Kidney glomerular epithelial cell (primary cell): ENCODE data around the gene CYTH3.
"Not testable (repeated sequence)": the region's sequence is repeated elsewhere in the genome, so short reads cannot be mapped to it uniquely, and the experiment has no call there.

Experiments used
- DNase-seq: peaks from one replicate; lab custom pipeline; 2025; lab: John Stamatoyannopoulos, UW

Gene CYTH3

DNA sequence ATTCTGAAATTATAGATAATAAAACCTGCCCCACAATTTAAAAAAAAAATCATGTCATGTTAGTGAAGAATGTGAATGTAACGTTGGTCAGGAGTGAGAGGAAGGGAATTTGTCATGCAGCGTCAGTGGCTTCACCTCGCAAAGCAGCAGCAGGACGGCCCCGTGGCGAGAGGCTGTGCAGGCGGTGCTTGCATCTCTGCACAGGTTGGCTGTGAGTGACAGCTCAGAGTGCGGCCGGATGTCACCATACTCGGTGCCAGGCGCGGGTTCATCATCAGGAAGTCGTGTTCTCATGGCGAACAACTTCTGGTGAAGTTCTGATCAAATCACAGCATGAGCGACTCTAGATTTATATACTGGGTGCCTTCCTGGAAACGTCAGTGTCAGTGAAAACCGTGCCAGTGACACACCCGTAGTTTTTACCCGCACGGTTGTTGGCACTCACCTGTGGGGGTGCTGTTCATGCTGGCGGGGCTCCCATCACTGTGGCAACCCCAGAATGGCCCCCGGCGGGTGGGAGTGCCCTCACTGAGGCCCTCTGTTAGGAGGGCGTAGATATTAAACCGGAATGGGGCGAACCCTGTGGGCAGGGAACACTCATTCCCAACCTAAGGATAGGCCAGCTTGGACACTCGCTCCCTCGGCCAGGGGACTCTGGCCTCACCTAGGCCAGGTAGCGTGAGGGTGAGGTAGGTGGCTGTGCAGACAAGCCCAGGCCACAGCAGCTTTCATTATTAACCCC is 120.3 kb downstream of the CYTH3 start:
- DNase-seq: no peak

DNA sequence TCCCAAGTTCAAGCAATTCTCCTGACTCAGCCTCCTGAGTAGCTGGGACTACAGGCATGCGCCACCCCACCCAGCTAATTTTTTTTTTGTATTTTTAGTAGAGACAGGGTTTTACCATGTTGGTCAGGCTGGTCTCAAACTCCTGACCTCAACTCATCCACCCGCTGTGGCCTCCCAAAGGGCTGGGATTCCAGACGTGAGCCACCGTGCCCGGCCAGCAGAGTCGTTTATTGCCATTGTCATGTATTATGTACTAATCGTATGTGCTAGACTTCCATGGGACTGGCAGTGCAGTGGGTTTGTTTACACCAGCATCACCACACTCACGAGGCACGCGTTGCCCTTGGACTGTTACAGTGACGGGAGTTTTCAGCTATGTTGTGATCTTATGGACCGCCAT is 120.9 kb downstream of the CYTH3 start:
- not testable (repeated sequence) for DNase-seq

DNA sequence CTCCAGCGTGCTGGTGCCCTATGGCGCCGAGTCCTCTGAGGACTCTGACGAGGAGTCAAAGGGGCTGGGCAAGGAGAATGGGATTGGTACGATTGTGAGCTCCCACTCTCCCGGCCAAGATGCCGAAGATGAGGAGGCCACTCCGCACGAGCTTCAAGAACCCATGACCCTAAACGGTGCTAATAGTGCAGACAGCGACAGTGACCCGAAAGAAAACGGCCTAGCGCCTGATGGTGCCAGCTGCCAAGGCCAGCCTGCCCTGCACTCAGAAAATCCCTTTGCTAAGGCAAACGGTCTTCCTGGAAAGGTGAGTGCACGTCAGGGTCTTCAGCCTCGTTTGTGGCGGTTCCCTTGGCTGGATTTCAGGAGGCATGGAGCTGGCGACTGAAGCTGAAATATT is 122.4 kb downstream of the CYTH3 start:
- no peak for DNase-seq

DNA sequence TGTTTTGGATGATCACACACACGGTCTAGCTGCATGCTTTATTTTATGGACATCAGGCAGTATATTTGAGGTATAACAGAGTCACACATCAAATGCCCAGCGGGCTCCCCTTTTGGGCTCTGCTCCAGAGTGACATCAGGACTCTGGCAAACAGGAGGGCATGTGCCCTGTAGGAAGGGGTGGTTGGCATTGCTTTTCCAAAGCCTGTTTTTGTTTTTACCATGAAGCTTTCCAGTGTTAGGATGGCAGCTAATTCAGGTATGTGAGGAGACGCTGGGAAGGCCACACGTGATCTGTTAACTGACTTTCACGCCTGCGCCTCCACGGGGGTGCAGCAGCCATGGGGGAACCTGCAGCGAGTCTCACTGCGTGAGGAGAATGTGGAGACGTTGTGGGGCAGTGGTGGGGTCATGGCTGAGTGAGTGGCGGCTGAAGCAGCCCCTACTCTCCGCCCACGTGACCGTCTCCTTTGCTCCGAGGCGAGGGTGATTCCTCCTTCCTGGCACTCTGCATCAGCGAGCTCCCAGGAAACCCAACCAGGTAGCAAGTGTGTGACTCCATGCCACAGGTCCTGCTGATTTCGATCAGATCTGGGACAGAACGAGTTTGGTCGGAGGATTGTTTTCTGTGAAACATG is 123.6 kb downstream of the CYTH3 start:
- no peak for DNase-seq

DNA sequence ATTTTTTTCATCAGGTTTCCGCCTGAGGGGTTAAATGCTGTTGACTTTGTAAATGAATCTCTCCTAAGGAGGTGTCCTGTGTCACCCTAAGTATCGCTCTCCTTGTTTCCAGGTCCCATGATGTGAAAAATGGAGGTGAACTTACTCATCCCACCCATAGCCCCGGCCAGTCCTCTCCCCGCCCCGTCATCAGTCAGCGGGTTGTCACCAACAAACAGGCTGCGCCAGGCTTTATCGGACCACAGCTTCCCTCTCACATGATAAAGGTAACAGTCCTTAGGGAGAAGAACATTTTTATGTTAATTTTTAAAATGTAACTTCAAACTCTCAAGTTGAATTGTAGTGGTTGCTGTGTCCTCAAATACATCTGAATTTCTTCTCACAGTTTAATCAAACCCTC is 124.8 kb downstream of the CYTH3 start:
- no peak for DNase-seq

DNA sequence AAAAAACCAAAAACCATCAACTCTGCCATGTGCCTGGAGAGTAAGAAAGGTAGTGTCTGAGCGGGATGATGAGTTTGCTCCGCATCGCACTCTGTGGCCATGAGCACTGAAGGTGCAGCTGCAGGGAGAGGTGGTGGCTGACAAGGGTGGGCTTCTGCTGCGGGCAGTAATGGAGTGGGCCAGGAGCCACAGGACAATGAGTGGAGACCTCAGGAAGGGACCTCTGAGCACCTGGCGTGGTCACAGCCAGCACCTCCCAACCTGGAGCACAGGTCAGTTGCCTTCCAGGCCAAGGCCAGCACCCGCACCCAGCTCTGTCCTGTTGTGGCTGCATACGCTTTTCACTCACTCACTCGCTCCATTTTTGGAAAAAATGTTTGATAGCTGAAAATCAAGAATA is 125.8 kb downstream of the CYTH3 start:
- DNase-seq: no peak

DNA sequence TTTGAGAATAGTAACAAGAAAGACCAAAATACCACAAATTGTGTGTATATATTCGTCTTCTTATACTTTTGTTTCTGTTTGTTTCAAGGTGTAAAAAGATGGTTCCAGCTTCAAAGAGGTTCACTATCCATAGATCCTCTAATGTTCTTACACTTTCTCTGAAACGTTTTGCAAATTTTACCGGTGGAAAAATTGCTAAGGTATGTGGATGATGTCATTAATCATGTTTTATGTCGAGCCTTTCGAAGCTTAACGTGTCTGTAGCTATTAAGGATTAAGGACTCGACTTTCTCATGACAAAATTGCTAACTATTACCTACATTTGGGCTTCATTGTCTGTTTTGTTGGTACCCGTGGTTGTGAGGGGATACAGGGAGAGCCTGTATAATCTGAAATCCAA is 128.4 kb downstream of the CYTH3 start:
- no peak for DNase-seq

DNA sequence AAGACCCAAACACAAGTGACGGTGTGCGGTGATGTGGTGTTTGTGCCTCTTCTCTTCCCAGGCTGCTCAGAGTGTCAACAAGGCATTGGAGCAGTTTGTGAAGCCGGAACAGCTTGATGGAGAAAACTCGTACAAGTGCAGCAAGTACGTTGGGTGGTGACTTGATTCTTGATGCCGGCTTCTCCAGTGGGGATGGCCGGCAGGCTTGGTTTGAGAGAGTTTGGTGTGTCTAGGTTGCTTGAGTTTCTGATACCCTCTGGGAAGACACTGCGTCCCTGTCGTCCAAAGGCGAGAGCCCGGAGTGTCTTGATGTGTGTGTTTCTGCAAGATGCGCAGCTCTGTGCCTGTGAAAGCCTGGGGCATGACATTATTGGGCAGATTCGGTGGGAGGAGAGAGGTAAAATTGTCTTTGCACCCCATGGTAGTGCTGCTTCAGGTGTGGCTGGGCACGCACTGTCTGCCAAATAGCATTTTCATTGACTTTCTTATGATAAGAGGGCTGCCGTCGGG is 129.5 kb downstream of the CYTH3 start:
- DNase-seq: no peak

DNA sequence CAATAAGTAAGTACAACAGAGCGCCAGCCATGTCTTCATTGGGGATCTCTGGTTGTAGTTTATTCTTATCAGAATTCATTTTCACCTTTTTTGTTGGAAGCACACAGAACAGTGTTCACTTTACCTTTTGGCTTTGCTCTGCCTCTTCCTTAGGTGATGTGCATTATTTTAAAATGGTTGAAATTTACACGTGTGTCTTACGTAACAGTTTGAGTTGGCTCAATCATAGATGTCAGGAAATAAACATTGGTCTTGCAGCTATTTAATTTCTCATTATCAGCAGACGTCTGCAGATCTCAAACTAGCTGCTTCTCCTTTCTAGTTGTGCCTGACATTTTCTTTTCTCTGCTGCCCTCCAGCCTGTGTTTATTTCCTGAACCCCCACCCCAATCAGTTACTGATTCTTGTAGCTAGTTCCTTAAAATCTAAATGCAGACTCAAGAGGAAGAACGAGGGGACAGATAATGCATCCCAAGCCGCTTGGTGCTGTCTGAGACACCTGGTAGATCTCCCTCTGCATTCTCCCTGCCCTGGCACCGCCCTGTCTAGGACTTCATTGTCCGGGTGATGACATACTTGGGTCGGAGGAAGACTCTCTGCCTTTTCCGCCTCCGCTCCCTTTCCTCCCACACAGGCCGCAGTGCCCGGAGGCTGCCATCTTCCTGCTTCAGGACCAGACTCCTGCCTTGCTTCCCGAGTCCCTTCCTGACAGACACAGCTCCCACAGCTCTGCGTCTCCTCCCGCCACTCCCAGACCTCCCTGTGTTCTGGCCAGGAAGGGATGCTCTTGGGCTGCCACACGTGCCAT is 133.0 kb downstream of the CYTH3 start:
- DNase-seq: no peak

DNA sequence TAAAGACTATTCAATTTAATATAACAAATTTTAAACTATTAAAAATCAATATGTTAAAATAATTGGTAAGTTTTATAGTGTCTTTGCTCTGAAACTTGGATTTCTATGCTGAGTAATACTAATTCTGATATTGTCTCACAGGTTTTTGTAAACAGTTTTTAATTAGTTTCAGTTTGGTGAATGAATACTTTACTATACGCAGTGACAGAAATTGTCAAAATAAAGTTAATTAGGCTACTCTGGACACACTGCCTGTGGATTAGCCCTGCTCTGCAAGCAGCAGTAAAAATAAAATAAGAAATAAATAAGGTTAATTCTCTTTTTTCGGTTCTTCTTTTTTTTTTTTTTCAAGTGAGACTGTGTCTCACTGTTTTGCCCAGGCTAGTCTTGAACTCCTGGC is 135.9 kb downstream of the CYTH3 start:
- no peak for DNase-seq

DNA sequence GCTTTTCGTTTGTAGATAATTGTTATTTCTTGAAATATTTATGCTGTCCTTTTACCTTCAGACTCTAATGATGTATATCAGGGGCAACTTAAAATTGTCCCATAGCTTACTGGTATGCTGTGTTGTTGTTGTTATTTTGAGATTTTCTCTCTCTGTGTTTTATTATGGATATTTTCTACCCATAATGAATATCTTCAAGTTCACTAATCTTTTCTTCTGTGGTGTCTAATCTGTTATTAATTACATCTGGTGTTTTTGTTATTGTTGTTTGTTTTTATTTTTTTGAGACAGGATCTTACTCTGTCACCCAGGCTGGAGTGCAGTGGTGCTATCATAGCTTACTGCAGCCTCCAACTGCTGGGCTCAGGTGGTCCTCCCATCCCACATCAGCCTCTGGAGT is 139.2 kb downstream of the CYTH3 start:
- DNase-seq: no peak

DNA sequence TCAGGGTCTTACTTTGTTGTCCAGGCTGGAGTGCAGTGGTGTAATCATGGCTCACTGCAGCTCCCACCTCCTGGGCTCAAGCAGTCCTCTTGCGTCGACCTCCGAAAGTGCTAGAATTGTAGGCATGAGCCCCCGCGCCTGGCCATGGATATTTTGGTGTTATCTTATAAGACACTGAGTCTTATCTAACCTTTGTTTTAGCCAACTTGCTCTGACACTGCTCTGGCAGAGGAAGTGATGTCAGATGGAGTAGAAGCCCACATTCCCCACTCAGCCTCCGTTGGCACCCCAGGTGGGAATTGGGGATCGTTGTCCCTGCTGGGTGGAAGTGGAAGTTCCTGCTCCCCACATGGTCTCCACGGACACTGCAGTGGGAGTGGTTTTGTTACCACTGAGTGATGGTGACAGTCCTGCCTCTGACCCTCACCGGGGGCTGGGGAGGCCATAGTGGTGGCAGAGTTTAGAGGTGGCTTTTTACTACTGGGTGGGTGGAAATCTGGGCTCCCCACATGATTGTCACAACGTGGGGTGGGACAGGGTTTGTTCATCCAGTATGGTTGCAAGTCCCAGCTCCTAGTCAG is 142.3 kb downstream of the CYTH3 start:
- DNase-seq: no peak

DNA sequence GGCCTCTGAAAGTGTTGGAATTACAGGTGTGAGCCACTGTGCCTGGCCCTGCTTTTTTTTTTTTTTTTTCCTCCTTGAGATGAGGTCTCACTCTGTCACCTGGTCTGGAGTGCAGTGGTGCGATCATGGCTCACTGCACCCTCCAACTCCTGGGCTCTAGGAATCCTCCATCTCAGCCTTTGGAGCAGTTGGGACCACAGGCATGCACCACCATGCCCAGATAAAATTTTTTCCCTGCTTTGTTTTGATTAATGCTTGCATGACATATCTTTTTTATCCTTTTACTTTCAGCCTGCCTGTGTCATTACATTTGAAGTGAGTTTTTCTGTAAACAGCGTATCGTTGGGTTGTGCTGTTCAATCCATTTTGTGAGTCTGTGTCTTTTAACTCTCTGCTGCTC is 144.2 kb downstream of the CYTH3 start:
- DNase-seq: no peak

DNA sequence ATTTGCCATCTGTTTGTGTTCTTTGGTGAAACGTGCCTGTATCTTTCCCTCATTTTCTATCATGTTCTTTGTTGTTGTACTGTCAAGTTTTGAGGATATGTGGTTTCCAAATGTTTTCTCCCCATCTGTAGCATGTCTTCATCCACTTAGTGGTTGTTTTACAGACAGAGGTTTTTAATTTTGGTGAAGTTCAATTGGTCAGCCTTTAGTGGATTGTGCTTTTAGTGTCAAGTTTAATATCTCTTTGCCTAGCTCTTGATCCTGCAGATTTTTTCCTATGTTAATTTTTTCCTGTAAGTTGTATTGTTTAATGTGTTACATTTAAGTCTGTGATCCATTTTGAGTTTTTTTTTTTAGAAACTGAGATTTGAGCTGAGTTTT is 145.3 kb downstream of the CYTH3 start:
- DNase-seq: no peak

DNA sequence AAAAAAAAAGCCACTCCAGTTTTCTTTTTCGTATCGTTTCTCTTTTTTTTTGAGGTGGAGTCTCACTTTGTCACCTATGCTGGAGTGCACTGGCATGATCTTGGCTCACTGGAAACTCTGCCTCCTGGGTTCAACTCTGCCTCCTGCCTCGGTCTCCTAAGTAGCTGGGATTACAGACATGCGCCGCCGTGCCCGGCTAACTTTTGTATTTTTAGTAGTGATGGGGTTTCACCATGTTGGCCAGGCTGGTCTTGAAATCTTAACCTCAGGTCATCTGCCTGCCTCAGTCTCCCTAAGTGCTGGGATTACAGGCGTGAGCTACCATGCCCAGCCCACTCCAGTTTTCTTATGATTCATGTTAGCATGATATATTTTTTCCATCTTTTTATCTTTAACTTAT is 148.6 kb downstream of the CYTH3 start:
- no peak for DNase-seq

DNA sequence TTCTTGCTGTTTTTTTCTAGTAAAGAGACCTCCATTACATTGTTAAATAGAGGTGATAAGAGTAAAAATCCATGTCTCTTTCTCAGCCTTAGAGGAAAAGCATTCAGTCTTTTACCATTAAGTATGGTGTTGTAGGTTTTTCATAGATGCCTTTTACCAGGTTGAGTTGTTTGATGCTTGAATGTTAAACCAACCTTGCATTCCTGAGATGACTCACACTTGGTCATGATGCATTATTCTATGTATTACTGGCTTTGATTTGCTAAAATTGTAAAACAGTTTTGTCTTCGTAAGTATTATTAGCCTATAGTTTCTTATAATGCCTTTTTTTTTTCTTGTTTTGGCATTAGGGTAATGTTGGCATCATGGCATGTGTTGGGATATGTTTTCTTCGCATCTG is 151.3 kb downstream of the CYTH3 start:
- no peak for DNase-seq

DNA sequence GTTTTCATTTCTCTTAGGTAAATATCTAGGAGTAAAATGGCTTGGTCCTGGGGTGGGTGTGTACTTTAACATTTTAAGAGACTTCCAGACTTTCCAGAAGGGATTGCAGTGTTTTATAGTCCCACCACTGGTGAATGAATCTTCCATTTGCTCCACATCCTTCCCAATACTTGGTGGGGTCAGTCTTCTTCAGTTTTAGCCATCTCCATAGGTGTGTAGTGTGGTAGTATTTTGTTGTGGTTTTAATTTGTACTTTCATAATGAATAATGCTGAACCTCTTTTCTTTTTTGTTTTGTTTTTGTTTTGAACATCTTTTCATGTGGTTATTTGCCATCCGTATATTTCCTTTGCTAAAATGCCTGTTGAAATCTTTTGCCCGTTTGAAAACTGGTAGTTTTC is 154.9 kb downstream of the CYTH3 start:
- DNase-seq: no peak

DNA sequence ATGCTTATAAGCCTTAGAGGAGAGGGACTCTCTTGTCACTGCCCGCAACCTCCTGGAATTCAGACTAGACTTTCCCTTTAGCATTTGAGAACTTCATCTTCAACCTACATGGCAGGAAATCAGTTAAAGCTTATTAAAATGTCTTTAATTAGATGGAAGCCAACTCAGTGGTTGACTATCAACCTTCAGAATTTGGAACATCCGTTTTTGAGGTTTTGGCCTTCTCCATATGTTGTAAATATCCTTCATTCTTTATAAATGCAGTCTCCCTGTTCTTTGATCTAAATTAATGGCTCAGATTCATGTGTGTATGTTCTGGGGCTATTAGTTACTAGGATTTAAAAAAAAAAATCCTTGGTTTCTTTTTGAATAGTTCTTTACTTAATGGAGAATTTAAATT is 156.2 kb downstream of the CYTH3 start:
- DNase-seq: no peak
